ENCODE results near the gene CAMTA1.

DNA sequence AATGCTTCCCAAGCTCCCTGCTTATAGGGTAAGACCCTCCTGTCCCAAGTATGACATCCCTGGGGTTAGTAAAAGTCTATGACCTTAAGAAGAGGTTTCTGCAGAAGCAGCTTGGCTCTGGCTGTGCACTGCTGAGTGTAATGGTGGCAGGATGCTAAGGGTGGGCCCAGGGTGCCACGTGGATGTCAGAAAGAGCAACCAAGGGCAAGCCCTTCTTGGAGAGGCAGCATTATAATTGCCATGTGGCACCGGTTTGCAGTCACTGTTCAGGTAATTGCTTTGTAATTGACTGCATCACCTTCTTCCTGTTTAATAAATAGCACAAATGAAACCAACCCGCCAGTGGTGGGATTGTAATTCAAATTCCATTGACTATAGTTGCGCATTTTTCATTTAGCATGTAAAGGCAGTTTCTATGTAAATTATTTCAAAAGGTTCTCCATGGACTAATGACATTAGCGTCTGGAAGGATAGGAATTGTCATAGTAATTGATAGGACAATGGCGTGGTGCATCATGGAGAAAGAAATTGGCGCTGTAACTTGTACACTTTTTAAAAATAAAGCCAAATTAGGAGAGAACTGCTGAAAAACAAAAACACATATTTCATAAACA lies 495.2 kb downstream of the CAMTA1 start:
- TF ChIP-seq CTCF (optimal IDR thresholded peaks at IDR 0.05 in 1 of 3, IDR thresholded peaks at IDR 0.05 in 1 of 3, conservative IDR thresholded peaks at IDR 0.05 in 1 of 3; ENCODE audit: extremely low read depth in 1 of 3, insufficient read depth in 2 of 3, low read length in 3 of 3) (no peak), EZH2 (IDR thresholded peaks at IDR 0.05; ENCODE audit: low read length) (no peak)

Data from keratinocyte (primary cell).